GM12891 (cell line): ENCODE measurements around the gene POLR1A.

Experiments used
- DNase-seq: peaks from one replicate; pipeline ENCODE4 v3.0.0; 2011; ENCODE audit warnings: low spot score; ENCODE audit not compliant: insufficient read length
- FAIRE-seq: peaks from 2 replicates; lab custom pipeline; 2011; peaks lifted over from hg19 to GRCh38; lab: Jason Lieb, UNC
- PAX5 ChIP-seq: IDR thresholded peaks from 2 replicates; pipeline ENCODE4 v1.6.1; 2011; ENCODE audit warnings: low read length, moderate library complexity, mild to moderate bottlenecking; ENCODE audit not compliant: insufficient read depth, severe bottlenecking
- POLR2A ChIP-seq: IDR thresholded peaks from 2 replicates; pipeline ENCODE4 v1.6.1; 2011; ENCODE audit warnings: low read depth, low read length, control low read depth
- POLR2AphosphoS5 ChIP-seq: IDR thresholded peaks from 2 replicates; pipeline ENCODE4 v1.6.1; 2011; ENCODE audit warnings: low read depth, low read length, control low read depth
- POU2F2 ChIP-seq: IDR thresholded peaks from 2 replicates; pipeline ENCODE4 v1.6.1; 2011; ENCODE audit warnings: low read depth, mild to moderate bottlenecking, control low read depth, low read length, moderate library complexity
- SPI1 ChIP-seq: IDR thresholded peaks from 2 replicates; pipeline ENCODE4 v1.6.1; 2011; ENCODE audit warnings: low read depth, low read length, control low read depth
- TAF1 ChIP-seq: IDR thresholded peaks from 2 replicates; pipeline ENCODE4 v1.6.1; 2011; ENCODE audit warnings: low read depth, low read length, control low read depth

The POLR1A gene

GRCh38 chr2:86097114-86097896 lies 8.4 kb downstream of the POLR1A start:
- TF ChIP-seq TAF1 (no peak), SPI1 (no peak), POLR2A (no peak)
- FAIRE-seq (no peak), DNase-seq (no peak)

- DNase-seq (no peak), FAIRE-seq (no peak)
- TF ChIP-seq SPI1 (no peak), POU2F2 (no peak), PAX5 (no peak), POLR2A (no peak), TAF1 (no peak), POLR2AphosphoS5 (no peak)
These were observed 11.5 kb downstream of the POLR1A start for GRCh38 chr2:86094229-86094628.

GRCh38 chr2:86087936-86088850 lies 17.5 kb downstream of the POLR1A start:
- DNase-seq (peak; percentile 25), FAIRE-seq (no peak)
- TF ChIP-seq POLR2AphosphoS5 (no peak), TAF1 (no peak)

DNA sequence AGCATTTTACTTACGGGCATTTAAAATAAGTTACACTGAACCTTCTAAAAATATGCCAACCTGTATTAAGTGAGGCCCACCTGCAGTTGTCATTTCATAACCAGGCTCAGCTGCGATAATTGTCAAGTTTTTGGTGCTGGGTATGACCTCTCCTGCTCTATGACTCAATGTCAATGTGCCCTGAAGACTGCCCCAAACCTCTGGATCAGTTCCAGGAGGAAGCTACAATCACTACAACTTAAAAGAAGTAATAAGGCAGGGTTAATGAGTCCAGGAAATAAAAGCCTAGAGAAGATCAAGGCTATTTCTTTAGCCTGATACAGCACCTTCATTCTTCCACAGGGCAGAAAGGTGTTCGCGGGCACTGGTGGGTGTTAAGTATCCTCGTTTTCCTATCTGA lies 22.9 kb downstream of the POLR1A start:
- no peak for DNase-seq
- no peak for FAIRE-seq
- TF ChIP-seq TAF1: no peak
- no peak for TF ChIP-seq POLR2A
- TF ChIP-seq POLR2AphosphoS5: no peak

DNA sequence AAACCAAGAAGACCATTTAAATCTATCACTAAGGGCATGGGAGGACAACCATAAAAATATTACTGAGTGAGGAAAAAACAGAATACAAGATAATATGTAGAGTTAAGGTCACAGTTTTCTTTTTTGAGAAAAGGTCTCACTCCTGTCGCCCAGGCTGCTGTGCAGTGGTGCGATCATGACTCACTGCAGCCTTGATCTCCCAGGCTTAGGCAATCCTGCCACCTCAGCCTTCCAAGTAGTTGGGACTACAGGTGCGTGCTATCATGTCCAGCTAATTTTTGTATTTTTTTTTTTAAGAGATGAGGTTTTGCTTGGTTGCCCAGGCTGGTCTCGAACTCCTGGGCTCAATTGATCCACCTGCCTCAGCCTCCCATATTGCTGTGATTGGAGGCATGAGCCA lies 24.0 kb downstream of the POLR1A start:
- FAIRE-seq: no peak
- no peak for TF ChIP-seq POLR2AphosphoS5
- TF ChIP-seq PAX5: no peak
- TF ChIP-seq TAF1: no peak
- no peak for TF ChIP-seq POLR2A
- no peak for TF ChIP-seq SPI1
- no peak for TF ChIP-seq POU2F2
- no peak for DNase-seq

GRCh38 chr2:86079981-86080911 lies 25.4 kb downstream of the POLR1A start:
- FAIRE-seq: peak; percentile 75
- DNase-seq: no peak
- TF ChIP-seq TAF1: no peak
- TF ChIP-seq SPI1: peak; percentile 68
- 0 out of 2 replicates have a peak, but pooled peaks have one; percentile 1 for TF ChIP-seq POLR2AphosphoS5

GRCh38 chr2:86078774-86079545 lies 26.7 kb downstream of the POLR1A start:
- DNase-seq (no peak), FAIRE-seq (no peak)
- TF ChIP-seq SPI1: no peak
- TF ChIP-seq POLR2A: no peak
- no peak for TF ChIP-seq PAX5
- TF ChIP-seq POLR2AphosphoS5: no peak
- TF ChIP-seq POU2F2: no peak
- no peak for TF ChIP-seq TAF1

- DNase-seq (no peak), FAIRE-seq (no peak)
- no peak for TF ChIP-seq PAX5
- TF ChIP-seq SPI1: no peak
- TF ChIP-seq POLR2A: no peak
- no peak for TF ChIP-seq POLR2AphosphoS5
- no peak for TF ChIP-seq TAF1
- TF ChIP-seq POU2F2: no peak
These were observed 29.8 kb downstream of the POLR1A start for GRCh38 chr2:86075886-86076285.

DNA sequence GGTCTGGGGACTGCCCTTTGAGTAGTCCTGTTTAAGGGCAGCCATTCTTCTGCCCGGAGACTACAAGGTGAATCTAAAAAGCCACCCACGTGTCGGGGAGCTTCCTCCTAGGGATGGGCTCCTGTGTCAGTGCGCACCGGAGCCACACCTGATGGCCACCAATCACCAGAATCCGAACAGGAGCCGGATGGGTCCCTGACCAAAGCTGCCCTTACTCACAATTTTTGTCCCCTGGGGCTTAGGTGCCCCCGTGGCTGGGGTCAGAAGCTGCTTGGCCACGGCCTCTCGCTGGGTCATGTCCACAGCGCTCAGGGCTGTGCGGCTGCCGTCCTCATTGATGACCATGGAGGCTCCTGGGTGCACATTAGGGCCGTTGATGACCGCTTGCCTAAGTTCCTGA lies 30.9 kb downstream of the POLR1A start:
- FAIRE-seq (no peak), DNase-seq (no peak)
- TF ChIP-seq SPI1 (no peak), POLR2AphosphoS5 (no peak), TAF1 (no peak), PAX5 (no peak), POLR2A (no peak), POU2F2 (no peak)
